OCI-LY7 (cell line): ENCODE measurements around the gene YIPF1.

Source experiments
- CTCF ChIP-seq: fragments of 200-600 bp; sonication (generic); conservative IDR thresholded peaks from 2 replicates; pipeline ENCODE4 v1.5.1; 2014; ENCODE audit warnings: mild to moderate bottlenecking, antibody characterized with exemption, low read length, moderate library complexity, mixed read lengths
- EZH2phosphoT487 ChIP-seq: fragments of 200-600 bp; sonication (generic); IDR thresholded peaks from 2 replicates; pipeline ENCODE4 v1.6.1; 2018; ENCODE audit warnings: low read depth, borderline replicate concordance, mild to moderate bottlenecking, mixed run types, antibody characterized with exemption, low read length, moderate library complexity, mixed read lengths

- no peak for TF ChIP-seq CTCF
- TF ChIP-seq EZH2phosphoT487, result no peak
Measured at GRCh38 chr1:53891678-53892077, 2.1 kb upstream of the YIPF1 start.
